ENCODE results near the gene P4HB.

The P4HB gene

GRCh38 chr17:81867170-81867990, 7.0 kb upstream of the P4HB start:
- FAIRE-seq, result no peak

DNA sequence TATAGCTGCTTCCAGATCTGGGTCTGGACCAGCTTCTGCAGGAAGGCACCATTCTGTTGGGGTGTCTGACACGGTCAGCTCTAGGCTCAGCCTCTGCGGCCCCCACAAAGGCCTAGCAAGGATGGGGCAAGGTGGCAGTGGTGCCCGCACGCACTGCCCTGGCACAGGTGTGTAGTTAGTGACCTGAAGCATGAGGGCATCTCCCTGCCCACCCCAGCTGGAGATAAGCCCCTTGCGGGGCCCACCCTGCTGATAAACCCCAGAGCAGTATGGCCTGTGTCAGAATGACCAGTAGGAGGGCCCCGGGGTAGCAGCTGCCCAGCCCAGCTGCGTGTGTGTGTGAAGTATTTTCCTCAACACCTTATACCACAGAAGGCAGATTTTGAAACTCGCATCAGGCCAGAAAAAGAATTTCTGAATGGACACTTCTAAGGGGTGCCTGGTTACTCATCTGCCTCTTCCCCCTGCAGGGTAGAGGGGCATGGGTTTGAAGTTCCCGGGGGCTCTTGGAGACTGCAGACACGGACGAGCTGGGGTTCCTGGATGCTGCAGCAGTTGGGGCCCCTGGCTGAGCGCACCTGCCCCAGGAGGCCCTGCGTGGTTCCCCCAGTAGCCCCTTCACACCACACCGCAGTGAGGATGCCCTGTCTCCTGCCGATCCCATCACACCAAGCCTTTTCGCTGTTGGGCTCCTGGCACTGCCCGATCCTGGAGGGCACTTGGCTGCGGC, 6.3 kb upstream of the P4HB start:
- no peak for FAIRE-seq

DNA sequence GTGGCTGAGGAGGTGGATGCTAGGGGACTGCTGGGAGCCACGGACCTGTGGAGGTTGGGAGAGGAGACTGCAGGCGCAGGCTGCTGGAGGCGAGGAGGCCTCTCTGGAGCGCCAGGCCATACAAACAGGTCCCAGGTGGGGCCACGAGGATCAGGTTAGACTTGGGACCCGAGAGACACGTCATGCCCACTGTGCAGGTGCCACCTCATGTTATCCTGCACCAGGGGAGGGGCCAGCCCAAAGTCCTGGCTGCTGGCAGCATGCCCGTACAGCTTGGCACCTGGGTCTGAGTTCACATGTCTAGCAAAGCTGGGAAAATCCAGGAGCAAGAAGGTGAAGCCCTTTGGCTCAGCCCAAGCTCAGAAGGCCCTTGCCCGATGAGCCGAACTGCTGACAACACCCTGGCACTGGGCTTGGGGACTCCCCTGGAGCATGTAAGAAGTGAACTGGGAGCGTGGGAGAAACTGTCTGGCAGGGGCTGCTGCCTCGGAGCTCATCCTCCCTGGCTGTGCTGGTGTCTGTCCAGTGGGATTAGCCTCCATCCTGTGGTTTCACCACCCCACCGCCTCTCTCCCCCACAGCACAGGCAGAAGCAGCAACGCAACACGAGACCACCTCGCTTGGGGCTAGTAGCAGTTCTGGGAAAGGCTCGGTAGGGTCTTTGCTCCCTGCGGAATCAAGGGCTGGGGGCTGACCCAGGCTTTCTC, 5.6 kb upstream of the P4HB start:
- FAIRE-seq, result no peak

DNA sequence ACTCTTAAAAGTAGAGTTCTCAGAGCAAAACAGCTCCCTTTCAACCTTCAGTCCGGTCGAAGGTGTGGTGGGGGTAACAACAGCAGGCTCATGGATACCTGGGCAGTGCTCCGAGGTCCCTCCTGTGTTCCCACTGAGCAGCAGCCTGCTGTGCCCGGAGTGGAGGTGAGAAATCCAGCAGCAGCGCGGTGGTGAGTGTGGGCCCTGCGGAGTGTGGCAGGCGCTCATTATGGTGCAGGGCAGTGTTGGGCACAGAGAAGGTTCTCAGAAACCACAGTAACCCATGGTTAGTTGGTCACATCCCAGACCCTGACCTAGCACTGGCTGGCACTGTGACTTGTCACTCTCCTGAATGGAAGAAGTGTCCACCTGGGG, 5.0 kb upstream of the P4HB start:
- no peak for FAIRE-seq

- no peak for FAIRE-seq
These were observed 3.8 kb upstream of the P4HB start for GRCh38 chr17:81863833-81864768.

DNA sequence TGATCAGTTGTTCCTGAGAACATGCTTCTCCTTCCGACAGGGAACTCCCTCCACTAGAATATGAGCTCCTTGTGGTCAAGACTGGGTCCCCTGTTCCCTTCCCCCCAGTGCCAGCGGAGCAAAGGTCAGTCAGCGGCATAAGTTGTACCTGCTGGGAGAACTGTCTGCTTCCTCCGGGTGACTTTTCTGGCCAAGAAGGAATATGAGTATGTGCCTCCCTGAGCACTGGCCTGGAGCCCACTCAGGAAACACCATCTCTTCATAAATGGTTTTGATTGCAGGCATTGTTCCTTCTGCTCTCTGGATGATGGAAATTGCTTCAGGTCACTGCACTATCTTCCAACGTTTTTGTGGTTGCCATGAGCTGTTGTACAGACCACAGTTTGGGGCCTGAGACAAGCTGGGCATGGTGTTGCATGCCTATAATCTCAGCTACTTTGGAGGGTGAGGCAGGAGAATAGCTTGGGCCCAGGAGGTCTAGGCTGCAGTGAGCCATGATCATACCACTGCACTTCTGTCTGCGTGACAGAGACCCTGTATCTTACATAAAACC, 2.9 kb upstream of the P4HB start:
- no peak for FAIRE-seq

- FAIRE-seq, result peak; percentile 84
These were observed 627 bp upstream of the P4HB start for GRCh38 chr17:81860756-81861568.

DNA sequence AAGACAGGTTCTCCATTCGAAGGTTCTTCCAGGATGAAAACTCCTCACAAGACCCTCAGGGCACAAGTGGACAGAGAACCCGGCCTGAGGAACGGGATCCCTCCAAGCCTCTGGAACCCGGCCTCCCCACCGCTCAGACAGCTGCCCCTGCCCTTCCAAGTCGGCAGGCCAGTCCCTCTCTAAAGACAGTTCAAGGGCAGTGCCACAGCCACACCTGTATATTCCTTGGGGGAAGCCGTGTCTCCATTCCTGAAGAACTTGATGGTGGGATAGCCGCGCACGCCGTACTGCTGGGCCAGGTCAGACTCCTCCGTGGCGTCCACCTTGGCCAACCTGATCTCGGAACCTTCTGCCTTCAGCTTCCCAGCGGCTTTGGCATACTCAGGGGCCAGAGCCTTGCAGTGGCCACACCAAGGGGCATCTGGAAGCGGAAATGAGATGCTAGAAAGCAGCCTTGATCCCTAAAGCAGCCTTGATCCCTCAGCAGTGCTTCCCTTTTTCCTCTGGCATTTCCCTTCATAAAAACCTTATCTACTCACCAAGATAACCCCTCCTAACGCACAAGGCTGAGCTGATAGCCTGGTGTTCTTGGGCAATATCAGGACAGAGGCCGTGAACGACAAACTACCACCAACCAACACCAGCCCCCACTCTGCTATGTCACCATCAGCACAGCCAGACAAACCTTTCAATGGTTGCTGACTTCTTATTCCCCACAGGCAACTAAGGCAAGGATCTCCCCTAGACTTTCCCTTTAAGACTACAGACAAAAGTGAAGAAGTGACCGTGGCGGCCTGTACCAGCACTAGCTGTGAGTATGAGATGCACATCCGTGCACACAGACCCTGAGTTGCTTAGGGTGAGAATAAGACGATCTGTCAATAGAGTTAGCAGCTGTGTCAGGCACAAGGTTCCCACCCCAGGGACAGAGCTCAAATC, 1.1 kb downstream of the P4HB start:
- FAIRE-seq, result no peak

DNA sequence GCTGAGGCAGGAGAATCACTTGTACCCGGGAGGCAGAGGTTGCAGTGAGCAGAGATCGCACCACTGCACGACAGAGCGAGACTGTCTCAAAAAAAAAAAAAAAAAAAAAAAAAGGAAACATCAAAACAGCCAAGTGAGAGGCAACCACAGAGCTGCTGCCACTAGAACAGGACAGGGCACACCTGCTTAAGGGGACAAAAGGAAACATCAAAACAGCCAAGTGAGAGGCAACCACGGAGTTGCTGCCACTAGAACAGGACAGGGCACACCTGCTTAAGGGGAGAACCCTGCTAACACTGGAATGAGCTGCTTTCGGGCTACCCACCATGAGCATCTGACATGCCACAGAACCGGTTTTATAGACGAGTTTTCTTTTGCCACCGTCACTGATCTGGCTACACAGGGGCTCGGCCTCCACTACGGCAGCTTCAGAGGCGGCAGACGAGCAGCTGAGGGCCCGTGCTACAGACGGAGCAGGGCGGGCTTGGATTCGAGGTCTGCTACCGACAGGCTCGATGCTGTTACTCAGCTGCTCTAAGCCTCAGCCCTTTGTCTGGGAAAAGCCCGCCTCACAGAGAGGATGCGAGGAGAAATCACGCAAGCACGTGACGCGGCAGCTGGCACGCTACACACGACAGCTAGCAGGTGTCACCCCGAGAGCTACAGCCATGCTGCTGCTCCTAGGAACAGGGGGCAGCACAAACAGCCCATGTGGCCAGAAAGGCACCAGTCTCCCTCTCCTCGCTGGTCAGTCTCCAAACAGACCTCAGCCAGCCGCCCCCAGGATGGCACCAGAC, 2.0 kb downstream of the P4HB start:
- FAIRE-seq, result no peak

GRCh38 chr17:81854974-81855774, 5.2 kb downstream of the P4HB start:
- FAIRE-seq, result no peak

GRCh38 chr17:81852237-81852636, 8.1 kb downstream of the P4HB start:
- FAIRE-seq, result no peak

- FAIRE-seq, result no peak
These were observed 8.9 kb downstream of the P4HB start for GRCh38 chr17:81851423-81851822.

DNA sequence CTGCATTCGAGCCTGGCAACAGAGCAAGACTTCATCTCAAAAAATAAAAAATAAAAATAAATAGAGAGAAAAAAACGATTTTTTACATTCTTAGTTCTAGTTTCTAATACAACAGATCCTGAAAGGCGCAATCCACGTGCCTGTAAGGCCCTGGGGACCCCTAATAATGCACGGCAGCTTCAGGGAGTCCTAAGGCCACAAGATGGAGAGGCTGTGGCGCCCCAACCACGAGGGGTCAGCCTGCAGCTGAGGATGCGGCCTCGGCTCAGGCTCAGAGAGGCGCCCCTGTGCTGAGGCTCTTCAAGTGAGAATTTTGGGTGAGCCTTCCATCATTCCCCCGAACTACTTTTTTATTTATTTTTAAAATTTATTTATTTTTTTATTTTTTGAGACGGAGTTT, 10.9 kb downstream of the P4HB start:
- FAIRE-seq, result no peak

DNA sequence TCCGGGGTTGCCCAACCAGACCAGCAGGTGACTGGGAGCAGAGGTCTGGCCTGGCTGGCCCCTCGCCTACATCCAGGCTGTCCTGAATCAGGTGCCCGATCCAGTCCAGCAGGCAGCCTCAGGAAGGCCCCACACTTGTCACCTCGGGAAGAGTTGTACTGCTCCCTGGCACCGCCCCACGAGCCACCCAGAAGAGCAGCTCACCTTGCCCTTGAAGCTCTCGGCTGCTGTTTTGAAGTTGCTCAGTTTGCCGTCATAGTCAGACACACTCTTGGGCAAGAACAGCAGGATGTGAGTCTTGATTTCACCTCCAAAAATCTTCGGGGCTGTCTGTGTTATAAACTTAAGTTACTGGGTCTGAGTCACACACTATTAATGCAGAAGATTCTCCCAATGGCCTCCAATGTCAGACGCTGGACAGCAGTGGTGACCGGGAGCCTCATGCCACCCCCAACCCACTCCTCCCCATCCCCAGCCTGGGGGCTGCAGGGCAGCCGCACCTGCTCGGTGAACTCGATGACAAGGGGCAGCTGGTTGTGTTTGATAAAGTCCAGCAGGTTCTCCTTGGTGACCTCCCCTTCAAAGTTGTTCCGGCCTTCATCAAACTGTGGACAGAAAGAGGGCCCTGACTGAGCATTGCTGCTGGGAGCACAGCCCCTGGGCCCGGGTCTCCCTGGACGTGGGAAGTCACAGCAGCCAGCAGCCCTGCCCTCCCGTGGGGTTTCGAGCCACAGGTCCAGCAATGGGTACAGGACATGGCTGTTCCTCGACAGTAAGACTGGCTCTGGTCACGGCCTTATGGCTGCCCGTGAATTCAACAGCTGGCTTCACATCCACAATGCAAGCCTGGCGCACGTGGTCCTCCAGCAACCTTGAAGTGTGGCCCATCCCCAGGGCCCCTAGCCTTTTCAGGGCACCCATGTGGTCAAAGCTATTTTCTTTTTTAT, 13.3 kb downstream of the P4HB start:
- no peak for FAIRE-seq

GRCh38 chr17:81845881-81846742, 14.2 kb downstream of the P4HB start:
- no peak for FAIRE-seq

GRCh38 chr17:81845361-81845760, 15.0 kb downstream of the P4HB start:
- FAIRE-seq, result no peak
